Stimulated activated CD4-positive, alpha-beta T cell treated with anti-CD3 and anti-CD28 coated beads, Interleukin-12 subunit alpha, Interleukin-12 subunit beta, amount 100 ng/mL, for 48 hours (primary cell): ENCODE measurements around the gene CCDC18.
"Not testable (repeated sequence)": the region's sequence is repeated elsewhere in the genome, so short reads cannot be mapped to it uniquely, and the experiment has no call there.

Source experiments
- DNase-seq, 3 donors: peaks; one replicate each; pipeline ENCODE4 v3.0.0-alpha.2; 2020; ENCODE audit warnings: low read depth in 2 of 3, low spot score in 1 of 3

CCDC18 gene

GRCh38 chr1:93238425-93238824, 57.9 kb downstream of the CCDC18 start:
- no peak for DNase-seq

GRCh38 chr1:93239863-93240262, 59.3 kb downstream of the CCDC18 start:
- no peak for DNase-seq

GRCh38 chr1:93243233-93243632, 62.7 kb downstream of the CCDC18 start:
- not testable (repeated sequence) for DNase-seq

- DNase-seq, result no peak
Observed at GRCh38 chr1:93244298-93245069, 64.0 kb downstream of the CCDC18 start.

- no peak for DNase-seq
Observed at GRCh38 chr1:93251966-93252365, 71.4 kb downstream of the CCDC18 start.

- no peak for DNase-seq
Observed at GRCh38 chr1:93252598-93252997, 72.1 kb downstream of the CCDC18 start.

GRCh38 chr1:93253516-93253915, 73.0 kb downstream of the CCDC18 start:
- no peak for DNase-seq

- DNase-seq, result no peak
Observed at GRCh38 chr1:93255222-93256079, 74.9 kb downstream of the CCDC18 start.

GRCh38 chr1:93256433-93256832, 75.9 kb downstream of the CCDC18 start:
- DNase-seq, result no peak

GRCh38 chr1:93257889-93258288, 77.4 kb downstream of the CCDC18 start:
- no peak for DNase-seq

GRCh38 chr1:93260726-93261125, 80.2 kb downstream of the CCDC18 start:
- DNase-seq, result not testable (repeated sequence)

- DNase-seq, result no peak
Observed at GRCh38 chr1:93262645-93263044, 82.1 kb downstream of the CCDC18 start.

- DNase-seq, result not testable (repeated sequence)
Observed at GRCh38 chr1:93268888-93269287, 88.4 kb downstream of the CCDC18 start.

GRCh38 chr1:93275262-93275633, 94.7 kb downstream of the CCDC18 start:
- not testable (repeated sequence) for DNase-seq

- DNase-seq, result no peak
Observed at GRCh38 chr1:93275634-93276295, 95.2 kb downstream of the CCDC18 start.

- not testable (repeated sequence) for DNase-seq
Observed at GRCh38 chr1:93277530-93277929, 97.0 kb downstream of the CCDC18 start.

GRCh38 chr1:93283496-93283895, 103.0 kb downstream of the CCDC18 start:
- no peak for DNase-seq

GRCh38 chr1:93288558-93288957, 108.0 kb downstream of the CCDC18 start:
- DNase-seq, result no peak

GRCh38 chr1:93296555-93297154, 116.1 kb downstream of the CCDC18 start:
- no peak for DNase-seq

GRCh38 chr1:93301131-93301530, 120.6 kb downstream of the CCDC18 start:
- no peak for DNase-seq

GRCh38 chr1:93302078-93302477, 121.6 kb downstream of the CCDC18 start:
- DNase-seq, result no peak
